HepG2 (cell line): Measurements from ENCODE around the gene CIAO2A. TPM values are rescaled to one million over a fixed set of nuclear protein-coding genes. Genes with fewer than 3 reads are reported as not detected.
"Not testable (repeated sequence)": the region's sequence is repeated elsewhere in the genome, so short reads cannot be mapped to it uniquely, and the experiment has no call there.

ENCODE experiments used
- ATAC-seq: fragments of 200-7000 bp; cut with Tn5 transposase; 3 replicates; pipeline ENCODE4 v1.9.1; 2020; ENCODE audit warnings: mild to moderate bottlenecking, moderate library complexity
- BruUV-seq: library from RNA; stranded (reverse); fragments of 400-500 nt; replicated peaks from 2 replicates; lab custom pipeline; 2021; lab: Mats Ljungman, UMichigan
- CTCF ChIA-PET: fragments of 300-600 bp; formaldehyde crosslinking; extraction: SDS; loops from one replicate; lab custom pipeline; 2021; ENCODE audit warnings: low total read pairs, inconsistent platforms, low intra/inter-chr PET ratio; lab: Yijun Ruan, JAX
- POLR2A ChIA-PET: fragments of 350-600 bp; sonication (Branson Sonifier 250); formaldehyde crosslinking; loops from one replicate; lab custom pipeline; 2020; ENCODE audit warnings: antibody characterized with exemption, inconsistent platforms; lab: Yijun Ruan, JAX
- DNase-seq: peaks from one replicate; pipeline ENCODE4 v3.0.0-alpha.2; 2015; ENCODE audit warnings: low spot score
- FAIRE-seq: peaks from 3 replicates; lab custom pipeline; 2011; peaks lifted over from hg19 to GRCh38; lab: Jason Lieb, UNC
- H2AFZ ChIP-seq: one replicate; pipeline ENCODE4 v1.6.1; 2011; ENCODE audit warnings: low read length, inconsistent platforms
- H3K27ac ChIP-seq: fragments of 300-600 bp; 3 replicates; pipeline ENCODE4 v1.8.0; 2011; ENCODE audit warnings: mixed run types, mild to moderate bottlenecking, mixed read lengths, low read length, inconsistent platforms; ENCODE audit not compliant: insufficient read depth; ENCODE audit errors: extremely low read length
- H3K27me3 ChIP-seq, 2 experiments: fragments of 200-600 bp in 1 of 2; 2 replicates in 1 of 2; 3 replicates in 1 of 2; pipeline versions ENCODE4 v1.6.0 to v1.8.0; 2011; ENCODE audit warnings: low read length in 2 of 2, mild to moderate bottlenecking in 2 of 2, moderate library complexity in 2 of 2, inconsistent platforms in 1 of 2; ENCODE audit not compliant: insufficient read depth in 2 of 2, control insufficient read depth in 1 of 2
- H3K36me3 ChIP-seq, 2 experiments: fragments of 200-600 bp in 1 of 2; replicated peaks in 1 of 2; 2 replicates in 1 of 2; 3 replicates in 1 of 2; pipeline versions ENCODE4 v1.5.1 to v1.8.0; 2011; ENCODE audit warnings: low read length in 2 of 2, inconsistent platforms in 1 of 2; ENCODE audit not compliant: insufficient read depth in 2 of 2, control insufficient read depth in 1 of 2
- H3K4me1 ChIP-seq: 2 replicates; pipeline ENCODE4 v1.5.1; 2012; ENCODE audit warnings: low read length, inconsistent platforms; ENCODE audit not compliant: insufficient read depth
- H3K4me2 ChIP-seq: 2 replicates; pipeline ENCODE4 v1.6.0; 2011; ENCODE audit warnings: low read depth, low read length, inconsistent platforms
- H3K4me3 ChIP-seq, 3 experiments: fragments of 200-600 bp in 1 of 3; sonication (generic), shearing (Covaris generic) in 1 of 3; replicated peaks in 1 of 3; 2 replicates each; pipeline ENCODE4 v1.5.1; 2011 to 2016; ENCODE audit warnings: low read length in 3 of 3, inconsistent platforms in 2 of 3, low read depth in 2 of 3, mild to moderate bottlenecking in 2 of 3, control low read depth in 1 of 3, mixed read lengths in 1 of 3; ENCODE audit not compliant: insufficient read depth in 1 of 3
- H3K79me2 ChIP-seq: one replicate; pipeline ENCODE4 v1.6.1; 2011; ENCODE audit warnings: low read length, inconsistent platforms; ENCODE audit not compliant: insufficient read depth
- H3K9ac ChIP-seq: 2 replicates; pipeline ENCODE4 v1.6.0; 2011; ENCODE audit warnings: mild to moderate bottlenecking, low read depth, low read length, inconsistent platforms; ENCODE audit not compliant: insufficient read depth
- H3K9me3 ChIP-seq: 2 replicates; pipeline ENCODE4 v1.5.1; 2012; ENCODE audit warnings: mild to moderate bottlenecking, low read length
- H4K20me1 ChIP-seq: 2 replicates; pipeline ENCODE4 v1.6.0; 2011; ENCODE audit warnings: inconsistent platforms, mild to moderate bottlenecking, low read length, moderate library complexity; ENCODE audit not compliant: insufficient read depth
- ATRX ChIP-seq: sonication (generic); formaldehyde crosslinking; IDR thresholded peaks from 2 replicates; pipeline ENCODE4 v1.4.0; 2020; ENCODE audit warnings: missing genetic modification reagents, borderline replicate concordance
- PHF5A ChIP-seq: IDR thresholded peaks from one replicate; pipeline ENCODE4 v1.6.1; 2018; ENCODE audit warnings: low read depth, missing genetic modification reagents; ENCODE audit not compliant: unreplicated experiment
- RFX1 ChIP-seq: fragments of 450-650 bp; IDR thresholded peaks from 2 replicates; pipeline ENCODE4 v1.6.1; 2017
- XRCC5 ChIP-seq: fragments of 200-400 bp; formaldehyde crosslinking; optimal IDR thresholded peaks from 2 replicates; pipeline ENCODE3; 2017; ENCODE audit warnings: mild to moderate bottlenecking, low read length
- ZNF446 ChIP-seq: sonication (generic); formaldehyde crosslinking; IDR thresholded peaks from 2 replicates; pipeline ENCODE4 v1.5.0; 2020; ENCODE audit warnings: mild to moderate bottlenecking, missing genetic modification reagents
- ZNF883 ChIP-seq: sonication (generic); formaldehyde crosslinking; IDR thresholded peaks from 2 replicates; pipeline ENCODE4 v1.5.1; 2020; ENCODE audit warnings: mild to moderate bottlenecking, missing genetic modification reagents; ENCODE audit errors: not compliant biosample characterization
- WGBS: methylation state at CpG from one replicate; pipeline ENCODE4 v1.1.6; 2017; ENCODE audit warnings: low lambda C conversion rate; 5-methylcytosine and 5-hydroxymethylcytosine counted together
- in situ Hi-C: cut with HindIII; loops from 2 replicates; pipeline ENCODE4 v1.10.0; 2017; ENCODE audit warnings: low pct_unique_long_range_greater_than_20kb; ENCODE audit not compliant: extremely low pct_ligation_motif_present
- intact Hi-C: fragments of 100-400 bp; cut with micrococcal nuclease; formaldehyde crosslinking; loops from one replicate; pipeline ENCODE4 v1.10.0; 2022; ENCODE audit not compliant: unreplicated experiment
- polyA plus RNA-seq, 8 experiments: library from polyadenylated mRNA; depleted of rRNA in 3 of 8; stranded (reverse) in 7 of 8; unstranded in 1 of 8; fragments of >200 nt; fragmentation: Illumina TruSeq in 4 of 8; extraction: Trizol in 4 of 8; gene quantifications; 2 replicates each; pipeline versions ENCODE4 v1.2.1 to v1.2.3, GENCODE V29; 2011 to 2016; ENCODE audit warnings: low read depth in 4 of 8, missing spikeins in 1 of 8, mixed read lengths in 1 of 8; ENCODE audit not compliant: insufficient read depth in 1 of 8
- total RNA-seq, 5 experiments: library from RNA; depleted of rRNA; stranded (reverse); fragments of >200 nt; fragmentation: Illumina TruSeq; extraction: Trizol; gene quantifications; 2 replicates each; pipeline ENCODE4 v1.2.3, GENCODE V29; 2016; ENCODE audit warnings: low read depth in 1 of 5
- TF ChIP-seq, protein P1 (sequence below): sonication (generic); formaldehyde crosslinking; IDR thresholded peaks from 2 replicates; pipeline ENCODE4 v1.4.0; 2020; ENCODE audit warnings: mild to moderate bottlenecking, missing genetic modification reagents
- TF ChIP-seq, protein P2 (sequence below): sonication (generic); formaldehyde crosslinking; IDR thresholded peaks from 2 replicates; pipeline ENCODE4 v1.5.0; 2020; ENCODE audit warnings: mild to moderate bottlenecking, missing genetic modification reagents, moderate library complexity

The CIAO2A gene
- total and polyA plus RNA-seq, 2 of the 13 experiments (the other 11 are each of a cell fraction or from before 2014, with no cell fraction given), result 83.0 to 100 TPM

DNA sequence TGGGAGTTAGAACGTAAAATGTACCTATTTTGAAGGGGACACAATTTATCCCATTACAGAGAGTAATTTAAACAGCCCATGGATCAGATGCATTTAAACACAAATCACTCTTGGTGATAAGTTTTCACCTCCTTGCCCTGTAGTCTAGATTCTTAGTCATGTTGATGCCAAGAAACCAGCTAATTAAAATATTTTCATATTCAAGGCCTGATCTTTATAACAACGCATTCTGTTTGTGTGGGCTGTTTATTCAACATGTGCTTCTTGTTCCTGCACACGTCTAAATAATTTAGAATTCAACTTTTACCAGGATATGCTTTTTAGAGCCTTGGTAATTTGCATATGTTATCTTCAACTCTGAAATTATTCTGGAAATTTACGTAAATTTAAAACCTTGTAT, 28.0 kb upstream of the CIAO2A start (continued):
- TF ChIP-seq, protein P1, sequence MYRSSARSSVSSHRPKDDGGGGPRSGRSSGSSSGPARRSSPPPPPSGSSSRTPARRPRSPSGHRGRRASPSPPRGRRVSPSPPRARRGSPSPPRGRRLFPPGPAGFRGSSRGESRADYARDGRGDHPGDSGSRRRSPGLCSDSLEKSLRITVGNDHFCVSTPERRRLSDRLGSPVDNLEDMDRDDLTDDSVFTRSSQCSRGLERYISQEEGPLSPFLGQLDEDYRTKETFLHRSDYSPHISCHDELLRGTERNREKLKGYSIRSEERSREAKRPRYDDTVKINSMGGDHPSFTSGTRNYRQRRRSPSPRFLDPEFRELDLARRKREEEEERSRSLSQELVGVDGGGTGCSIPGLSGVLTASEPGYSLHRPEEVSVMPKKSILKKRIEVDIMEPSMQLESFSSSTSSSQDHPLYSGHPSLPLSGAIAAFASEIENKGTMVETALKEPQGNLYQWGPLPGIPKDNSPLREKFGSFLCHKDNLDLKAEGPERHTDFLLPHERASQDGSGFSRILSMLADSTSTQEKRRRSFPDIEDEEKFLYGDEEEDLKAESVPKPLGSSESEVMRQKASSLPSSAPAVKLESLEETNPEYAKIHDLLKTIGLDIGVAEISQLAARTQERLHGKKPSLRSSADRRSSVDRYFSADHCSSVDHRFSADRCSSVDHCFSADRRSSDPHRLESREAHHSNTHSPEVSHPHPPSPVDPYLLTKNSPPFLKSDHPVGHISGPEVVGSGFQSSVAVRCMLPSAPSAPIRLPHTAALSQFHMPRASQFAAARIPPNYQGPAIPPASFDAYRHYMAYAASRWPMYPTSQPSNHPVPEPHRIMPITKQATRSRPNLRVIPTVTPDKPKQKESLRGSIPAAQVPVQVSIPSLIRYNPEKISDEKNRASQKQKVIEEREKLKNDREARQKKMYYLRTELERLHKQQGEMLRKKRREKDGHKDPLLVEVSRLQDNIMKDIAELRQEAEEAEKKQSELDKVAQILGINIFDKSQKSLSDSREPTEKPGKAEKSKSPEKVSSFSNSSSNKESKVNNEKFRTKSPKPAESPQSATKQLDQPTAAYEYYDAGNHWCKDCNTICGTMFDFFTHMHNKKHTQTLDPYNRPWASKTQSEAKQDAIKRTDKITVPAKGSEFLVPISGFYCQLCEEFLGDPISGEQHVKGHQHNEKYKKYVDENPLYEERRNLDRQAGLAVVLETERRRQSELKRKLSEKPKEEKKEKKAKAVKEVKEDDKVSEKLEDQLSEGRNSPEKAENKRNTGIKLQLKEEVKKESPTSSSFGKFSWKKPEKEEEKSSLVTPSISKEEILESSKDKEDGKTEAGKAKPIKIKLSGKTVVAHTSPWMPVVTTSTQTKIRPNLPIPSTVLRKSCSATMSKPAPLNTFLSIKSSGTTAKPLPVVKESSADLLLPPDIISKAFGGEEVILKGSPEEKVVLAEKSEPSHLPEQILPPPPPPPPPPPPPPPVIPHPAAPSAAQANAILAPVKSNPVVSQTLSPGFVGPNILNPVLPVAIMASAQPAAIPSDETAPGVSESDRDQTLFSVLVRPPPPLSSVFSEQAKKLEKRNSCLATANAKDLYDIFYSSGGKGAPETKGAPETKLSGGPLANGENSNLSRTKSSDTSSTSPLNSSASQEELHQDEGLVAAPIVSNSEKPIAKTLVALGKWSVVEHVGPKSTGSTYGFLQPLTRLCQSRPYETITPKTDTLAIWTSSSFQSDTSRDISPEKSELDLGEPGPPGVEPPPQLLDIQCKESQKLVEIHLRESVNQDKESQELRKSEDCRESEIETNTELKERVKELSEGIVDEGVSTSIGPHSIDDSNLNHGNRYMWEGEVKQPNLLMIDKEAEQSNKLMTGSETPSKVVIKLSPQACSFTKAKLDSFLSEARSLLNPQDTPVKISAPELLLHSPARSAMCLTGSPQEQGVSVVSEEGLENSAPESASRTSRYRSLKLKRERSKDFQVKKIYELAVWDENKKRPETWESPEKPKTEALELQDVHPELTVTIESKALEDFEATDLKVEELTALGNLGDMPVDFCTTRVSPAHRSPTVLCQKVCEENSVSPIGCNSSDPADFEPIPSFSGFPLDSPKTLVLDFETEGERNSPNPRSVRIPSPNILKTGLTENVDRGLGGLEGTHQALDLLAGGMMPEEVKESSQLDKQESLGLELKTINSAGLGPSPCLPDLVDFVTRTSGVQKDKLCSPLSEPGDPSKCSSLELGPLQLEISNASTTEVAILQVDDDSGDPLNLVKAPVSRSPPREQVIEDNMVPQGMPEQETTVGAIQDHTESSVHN (CRISPR knock-in tag), result no peak
- TF ChIP-seq ZNF883 (CRISPR knock-in tag), result no peak
- TF ChIP-seq, protein P2, sequence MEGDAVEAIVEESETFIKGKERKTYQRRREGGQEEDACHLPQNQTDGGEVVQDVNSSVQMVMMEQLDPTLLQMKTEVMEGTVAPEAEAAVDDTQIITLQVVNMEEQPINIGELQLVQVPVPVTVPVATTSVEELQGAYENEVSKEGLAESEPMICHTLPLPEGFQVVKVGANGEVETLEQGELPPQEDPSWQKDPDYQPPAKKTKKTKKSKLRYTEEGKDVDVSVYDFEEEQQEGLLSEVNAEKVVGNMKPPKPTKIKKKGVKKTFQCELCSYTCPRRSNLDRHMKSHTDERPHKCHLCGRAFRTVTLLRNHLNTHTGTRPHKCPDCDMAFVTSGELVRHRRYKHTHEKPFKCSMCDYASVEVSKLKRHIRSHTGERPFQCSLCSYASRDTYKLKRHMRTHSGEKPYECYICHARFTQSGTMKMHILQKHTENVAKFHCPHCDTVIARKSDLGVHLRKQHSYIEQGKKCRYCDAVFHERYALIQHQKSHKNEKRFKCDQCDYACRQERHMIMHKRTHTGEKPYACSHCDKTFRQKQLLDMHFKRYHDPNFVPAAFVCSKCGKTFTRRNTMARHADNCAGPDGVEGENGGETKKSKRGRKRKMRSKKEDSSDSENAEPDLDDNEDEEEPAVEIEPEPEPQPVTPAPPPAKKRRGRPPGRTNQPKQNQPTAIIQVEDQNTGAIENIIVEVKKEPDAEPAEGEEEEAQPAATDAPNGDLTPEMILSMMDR, result no peak
- TF ChIP-seq PHF5A, result no peak
- TF ChIP-seq XRCC5, result no peak
- no peak for TF ChIP-seq ATRX
- no peak for TF ChIP-seq ZNF446
- TF ChIP-seq RFX1, result no peak
- TF ChIP-seq, all 625 proteins: peak for 0

DNA sequence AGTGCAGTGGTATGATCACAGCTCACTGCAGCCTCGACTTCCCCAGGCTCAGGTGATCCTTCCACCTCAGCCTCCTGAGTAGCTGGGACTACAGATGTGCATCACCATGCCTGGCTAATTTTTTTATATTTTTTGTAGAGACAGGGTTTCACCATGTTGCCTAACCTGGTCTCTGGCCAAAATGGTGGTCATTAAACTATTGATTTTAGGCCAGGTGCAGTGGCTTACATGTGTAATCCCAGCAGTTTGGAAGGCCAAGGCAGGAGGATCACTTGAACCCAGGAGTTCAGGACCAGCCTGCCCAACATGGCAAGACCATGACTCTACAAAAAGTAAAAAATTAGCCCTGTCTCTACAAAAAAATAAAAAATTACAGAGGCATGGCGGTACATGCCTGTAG, 26.7 kb upstream of the CIAO2A start:
- H3K36me3 ChIP-seq, result peaks cover 20 to 83% of the 10 kb centered on the region in 2 experiments
- intact Hi-C loops, H4K20me1 ChIP-seq, in situ Hi-C loops, H3K4me2 ChIP-seq, CTCF ChIA-PET, BruUV-seq, H3K9ac ChIP-seq, DNase-seq, FAIRE-seq, H3K79me2 ChIP-seq, POLR2A ChIA-PET, H2AFZ ChIP-seq, H3K4me1 ChIP-seq, H3K27ac ChIP-seq, H3K9me3 ChIP-seq, H3K27me3 ChIP-seq, H3K4me3 ChIP-seq, ATAC-seq: not testable (repeated sequence)
- WGBS, result 95% methylated on average over 2 of the region's 2 CpGs
